ENCODE results near the gene EIF3F. TPM values are rescaled to one million over a fixed set of nuclear protein-coding genes. Genes with fewer than 3 reads are reported as not detected.

Gene EIF3F
- total and polyA plus RNA-seq, 4 donors: 110 to 277 (median 217) TPM

DNA sequence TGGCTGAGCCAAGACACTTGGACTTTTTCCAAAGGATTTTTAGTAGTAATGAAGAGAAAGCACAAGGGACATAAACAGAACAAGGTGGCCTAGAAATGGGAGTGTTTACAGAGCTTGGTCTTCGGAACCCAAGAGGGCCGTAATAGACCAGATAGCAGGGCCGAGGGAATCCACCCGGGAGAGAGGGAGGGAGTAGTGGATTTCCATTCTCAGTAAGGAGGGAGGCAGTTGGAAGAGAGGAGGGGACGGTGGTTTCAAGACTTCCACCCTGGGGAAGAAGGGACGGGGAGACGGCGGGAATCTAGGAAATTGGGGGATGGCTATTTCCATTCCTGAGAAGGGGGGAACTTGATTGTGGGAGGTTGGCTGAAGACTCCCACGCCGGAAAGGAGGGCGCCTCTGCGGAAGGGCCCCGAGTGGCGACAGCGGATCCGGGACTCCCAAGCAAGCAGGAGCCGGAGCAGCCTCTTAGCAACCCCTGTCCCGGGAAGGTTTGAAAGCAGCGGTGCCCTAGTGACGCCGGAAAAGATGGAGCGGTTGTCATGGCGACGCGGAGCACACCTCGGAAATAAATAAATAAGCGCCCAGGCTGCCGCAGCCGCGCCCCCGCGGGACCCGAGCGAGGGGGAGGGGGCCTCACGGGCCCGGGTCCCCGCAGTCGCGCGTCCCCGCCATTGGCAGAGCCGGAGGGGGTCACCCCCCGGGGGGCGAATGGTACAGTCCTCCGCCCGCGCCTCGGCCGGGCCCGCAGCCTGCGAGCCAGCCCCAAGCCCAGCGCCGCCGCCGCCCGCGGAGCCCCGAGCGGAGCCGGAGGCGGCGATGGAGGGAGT is 31.6 kb downstream of the EIF3F start:
- Histone ChIP-seq H3K36me3 (ENCODE audit: control insufficient read depth, insufficient read depth, low read length) (no peaks in the 10 kb centered on the region), H3K27me3 (ENCODE audit: control insufficient read depth, insufficient read depth, low read length) (no peaks in the 10 kb centered on the region), H3K9me3 (ENCODE audit: control insufficient read depth, insufficient read depth, low read length) (no peaks in the 10 kb centered on the region), H3K4me3 (ENCODE audit: low read depth, low read length) (peak overlapping the region; percentile 63), H3K27ac (ENCODE audit: low read depth, low read length) (peak overlapping the region; percentile 82), H3K4me1 (ENCODE audit: control insufficient read depth, insufficient read depth, low read length) (peaks cover 14% of the 10 kb centered on the region)
- under 1% methylated on average over 62 of the region's 62 CpGs for WGBS (ENCODE audit: insufficient coverage)
- DNase-seq (ENCODE audit: low read depth in 4 of 6, low spot score in 6 of 6): peak; percentile 72 to 96 (median 80)

DNA sequence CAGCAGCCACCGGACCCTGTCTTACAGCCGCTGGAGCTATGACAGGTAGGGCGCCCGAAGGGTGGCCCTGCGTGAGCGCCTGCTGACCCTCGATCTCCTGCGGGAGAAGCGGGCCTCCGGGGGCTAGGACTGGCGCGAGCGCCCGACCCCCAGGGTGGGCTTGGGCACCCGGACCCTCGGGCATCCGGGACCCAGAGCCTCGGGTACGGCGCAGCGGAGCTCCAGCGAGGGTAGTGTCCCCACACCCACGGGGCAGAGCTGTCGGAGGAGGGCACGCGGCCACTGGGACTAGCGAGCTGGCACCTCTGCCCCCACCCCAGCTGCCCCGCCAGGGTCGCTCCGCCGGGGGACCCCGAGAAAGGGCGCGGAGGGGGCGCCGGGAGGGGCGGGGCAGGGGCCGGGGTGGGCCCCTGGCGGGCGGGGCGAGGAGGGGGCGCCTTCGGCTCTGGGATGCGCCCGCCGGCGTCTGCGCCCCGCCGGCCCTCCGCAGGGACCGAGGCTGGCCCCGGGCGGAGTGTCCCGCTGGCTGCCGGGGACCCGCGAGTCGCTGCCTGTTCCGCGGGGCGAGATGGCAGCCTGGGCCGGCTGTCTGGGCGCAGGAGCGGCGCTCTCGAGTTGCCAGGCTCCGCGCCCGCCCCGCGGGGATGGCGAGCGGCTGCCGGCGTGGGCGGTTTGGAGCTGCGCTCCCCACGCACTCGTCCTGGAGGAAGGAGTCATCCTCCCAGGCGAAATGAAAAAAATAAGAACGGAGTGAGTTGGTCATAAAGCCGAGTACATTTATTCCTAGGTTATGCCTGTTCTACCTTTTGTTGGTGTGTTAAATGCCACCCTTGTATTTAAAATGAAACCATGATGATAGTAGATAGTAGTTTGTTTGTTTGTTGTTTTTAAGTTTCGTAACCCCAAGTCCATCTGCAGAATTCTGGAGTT is 32.4 kb downstream of the EIF3F start:
- DNase-seq (ENCODE audit: low read depth in 4 of 6, low spot score in 6 of 6): peak in 2 of 6 donors; percentile 43 to 58

DNA sequence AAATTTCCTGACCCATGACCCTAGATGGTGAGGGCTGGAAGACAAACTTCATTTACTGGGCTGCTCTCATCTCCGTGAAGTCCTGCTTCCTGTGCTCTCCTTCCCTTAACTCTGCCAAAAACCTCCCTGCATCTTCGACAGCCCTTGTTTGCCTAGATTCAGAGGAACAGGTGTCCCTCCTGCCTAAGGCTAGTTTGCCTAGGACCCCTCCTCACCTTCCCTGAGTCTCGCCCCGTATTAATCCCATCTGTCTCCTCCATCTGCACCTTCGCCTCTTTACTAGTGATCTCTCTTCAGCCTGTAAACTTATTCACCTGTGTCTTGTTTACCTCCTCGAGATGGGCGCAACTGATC is 33.1 kb downstream of the EIF3F start:
- DNase-seq (ENCODE audit: low read depth in 4 of 6, low spot score in 6 of 6): no peak
- no peaks in the 10 kb centered on the region for H3K27me3 ChIP-seq (ENCODE audit: control insufficient read depth, insufficient read depth, low read length)
- no peaks in the 10 kb centered on the region for H3K9me3 ChIP-seq (ENCODE audit: control insufficient read depth, insufficient read depth, low read length)
- WGBS (ENCODE audit: insufficient coverage): 40% methylated on average over 5 of the region's 7 CpGs
- H3K4me3 ChIP-seq (ENCODE audit: low read depth, low read length): peak overlapping the region; percentile 31
- H3K36me3 ChIP-seq (ENCODE audit: control insufficient read depth, insufficient read depth, low read length): no peaks in the 10 kb centered on the region
- peaks cover 14% of the 10 kb centered on the region for H3K4me1 ChIP-seq (ENCODE audit: control insufficient read depth, insufficient read depth, low read length)
- no peak overlapping the region for H3K27ac ChIP-seq (ENCODE audit: low read depth, low read length)

More for the DNA sequence above, 32.4 kb downstream of the EIF3F start:
- H3K36me3 ChIP-seq (ENCODE audit: control insufficient read depth, insufficient read depth, low read length): no peaks in the 10 kb centered on the region
- no peaks in the 10 kb centered on the region for H3K9me3 ChIP-seq (ENCODE audit: control insufficient read depth, insufficient read depth, low read length)
- peak overlapping the region; percentile 63 for H3K4me3 ChIP-seq (ENCODE audit: low read depth, low read length)
- H3K27ac ChIP-seq (ENCODE audit: low read depth, low read length): peak overlapping the region; percentile 82
- H3K27me3 ChIP-seq (ENCODE audit: control insufficient read depth, insufficient read depth, low read length): no peaks in the 10 kb centered on the region
- H3K4me1 ChIP-seq (ENCODE audit: control insufficient read depth, insufficient read depth, low read length): peaks cover 14% of the 10 kb centered on the region
- under 1% methylated on average over 78 of the region's 84 CpGs for WGBS (ENCODE audit: insufficient coverage)

DNA sequence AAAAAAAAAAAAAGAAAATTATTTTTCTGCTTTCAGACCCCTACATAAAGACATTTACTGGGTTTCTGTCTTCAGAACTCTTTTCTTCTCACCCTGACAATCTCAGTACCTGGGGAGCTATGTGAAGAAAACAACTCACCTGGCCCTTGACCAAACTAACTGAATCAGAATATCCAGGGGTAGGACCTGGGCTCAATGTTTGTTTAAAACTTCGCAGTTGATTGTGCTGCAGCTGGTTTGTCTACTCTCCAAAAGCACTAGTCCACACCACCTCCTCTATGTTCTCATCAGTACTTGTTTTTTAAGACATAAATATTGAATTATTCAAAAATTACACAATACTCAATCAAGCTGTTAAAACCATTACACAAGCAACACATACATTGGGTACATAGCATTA is 34.8 kb downstream of the EIF3F start:
- Histone ChIP-seq H3K36me3 (ENCODE audit: control insufficient read depth, insufficient read depth, low read length) (no peaks in the 10 kb centered on the region), H3K9me3 (ENCODE audit: control insufficient read depth, insufficient read depth, low read length) (no peaks in the 10 kb centered on the region), H3K27me3 (ENCODE audit: control insufficient read depth, insufficient read depth, low read length) (no peaks in the 10 kb centered on the region), H3K4me1 (ENCODE audit: control insufficient read depth, insufficient read depth, low read length) (peaks cover 14% of the 10 kb centered on the region), H3K27ac (ENCODE audit: low read depth, low read length) (no peak overlapping the region), H3K4me3 (ENCODE audit: low read depth, low read length) (no peak overlapping the region)
- DNase-seq (ENCODE audit: low read depth in 4 of 6, low spot score in 6 of 6): no peak
- WGBS (ENCODE audit: insufficient coverage): no CpG with 5 or more reads among the region's 1 CpG

DNA sequence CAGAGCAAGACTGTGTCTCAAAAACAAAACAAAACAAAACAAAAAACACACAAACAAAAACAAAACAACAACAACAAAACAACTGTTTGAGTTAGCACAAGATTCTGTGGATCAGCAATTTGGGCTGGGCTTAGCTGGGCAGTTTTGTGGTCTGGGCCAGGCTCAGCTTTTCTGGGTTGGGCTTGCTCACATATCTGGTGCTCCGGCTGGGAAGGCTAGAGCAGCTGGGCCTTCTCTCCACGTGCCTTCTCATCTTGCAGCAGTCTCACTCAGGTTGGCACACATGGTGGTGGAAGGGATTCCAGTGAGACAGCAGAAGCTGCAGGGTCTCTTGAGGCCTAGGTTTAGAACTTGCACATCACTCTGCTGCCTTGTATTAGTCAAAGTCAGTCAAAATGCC is 35.7 kb downstream of the EIF3F start:
- H3K4me3 ChIP-seq (ENCODE audit: low read depth, low read length): no peak overlapping the region
- no peak overlapping the region for H3K27ac ChIP-seq (ENCODE audit: low read depth, low read length)
- WGBS (ENCODE audit: insufficient coverage): 58% methylated on average over 2 of the region's 2 CpGs
- no peaks in the 10 kb centered on the region for H3K36me3 ChIP-seq (ENCODE audit: control insufficient read depth, insufficient read depth, low read length)
- H3K4me1 ChIP-seq (ENCODE audit: control insufficient read depth, insufficient read depth, low read length): peaks cover 14% of the 10 kb centered on the region
- no peak for DNase-seq (ENCODE audit: low read depth in 4 of 6, low spot score in 6 of 6)
- no peaks in the 10 kb centered on the region for H3K9me3 ChIP-seq (ENCODE audit: control insufficient read depth, insufficient read depth, low read length)
- no peaks in the 10 kb centered on the region for H3K27me3 ChIP-seq (ENCODE audit: control insufficient read depth, insufficient read depth, low read length)

DNA sequence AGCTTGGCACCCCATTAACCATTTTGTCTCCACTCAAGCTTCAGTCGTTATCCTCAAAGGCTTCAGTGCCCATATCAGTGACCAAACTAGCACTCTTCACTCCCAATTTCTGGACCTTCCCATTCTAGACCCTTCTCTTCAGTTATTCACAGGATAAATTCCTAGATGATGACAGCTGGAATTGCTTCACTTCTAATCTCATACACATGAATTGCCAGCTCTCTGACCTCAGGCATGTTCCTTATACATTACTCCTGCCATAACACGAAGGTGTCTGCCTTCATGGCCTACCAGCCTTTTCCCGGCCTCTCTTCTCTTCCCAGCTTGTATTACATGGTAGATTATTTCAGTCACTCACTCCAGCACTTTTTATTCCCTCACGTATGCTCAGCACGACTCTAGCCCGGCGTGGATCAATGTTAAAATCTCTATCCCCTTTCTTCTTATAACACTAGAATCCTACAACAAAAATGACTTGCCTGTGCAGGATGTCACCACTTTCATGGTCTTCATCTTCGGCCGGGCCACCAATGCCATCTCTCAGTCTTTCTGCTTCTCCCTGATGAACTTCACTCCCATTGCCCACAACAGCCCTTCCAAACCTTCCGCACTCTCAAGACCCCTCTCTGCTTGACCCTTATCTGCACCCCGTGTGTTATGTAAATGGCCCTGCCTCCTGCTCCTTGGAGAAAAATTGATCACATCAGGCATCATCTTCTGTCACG is 36.9 kb downstream of the EIF3F start:
- Histone ChIP-seq H3K27ac (ENCODE audit: low read depth, low read length) (no peak overlapping the region), H3K4me1 (ENCODE audit: control insufficient read depth, insufficient read depth, low read length) (peaks cover 5% of the 10 kb centered on the region), H3K36me3 (ENCODE audit: control insufficient read depth, insufficient read depth, low read length) (no peaks in the 10 kb centered on the region), H3K4me3 (ENCODE audit: low read depth, low read length) (no peak overlapping the region), H3K27me3 (ENCODE audit: control insufficient read depth, insufficient read depth, low read length) (no peaks in the 10 kb centered on the region), H3K9me3 (ENCODE audit: control insufficient read depth, insufficient read depth, low read length) (no peaks in the 10 kb centered on the region)
- WGBS (ENCODE audit: insufficient coverage): 88% methylated on average over 10 of the region's 12 CpGs
- no peak for DNase-seq (ENCODE audit: low read depth in 4 of 6, low spot score in 6 of 6)

DNA sequence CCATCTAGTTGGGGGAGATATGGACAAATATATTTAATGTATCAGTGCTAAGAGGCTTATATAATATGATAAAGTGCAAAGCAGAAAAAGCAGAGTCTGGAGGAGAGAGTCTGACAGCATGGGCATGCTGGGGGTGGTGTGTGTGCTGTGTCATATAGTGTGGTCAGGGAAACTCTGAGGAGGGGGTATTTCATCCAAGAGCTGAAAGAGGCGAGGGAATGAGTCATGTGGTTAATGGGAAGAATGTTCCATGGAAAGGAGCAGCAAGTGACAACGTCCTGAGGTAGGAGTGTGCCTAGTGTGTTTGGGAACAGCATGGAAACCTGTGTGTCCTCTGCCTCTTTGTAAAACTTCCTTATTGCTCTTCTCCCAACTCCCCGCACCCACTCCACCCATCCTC is 38.0 kb downstream of the EIF3F start:
- Histone ChIP-seq H3K36me3 (ENCODE audit: control insufficient read depth, insufficient read depth, low read length) (no peaks in the 10 kb centered on the region), H3K4me3 (ENCODE audit: low read depth, low read length) (no peak overlapping the region), H3K27me3 (ENCODE audit: control insufficient read depth, insufficient read depth, low read length) (no peaks in the 10 kb centered on the region), H3K27ac (ENCODE audit: low read depth, low read length) (no peak overlapping the region), H3K9me3 (ENCODE audit: control insufficient read depth, insufficient read depth, low read length) (no peaks in the 10 kb centered on the region), H3K4me1 (ENCODE audit: control insufficient read depth, insufficient read depth, low read length) (peaks cover 7% of the 10 kb centered on the region)
- DNase-seq (ENCODE audit: low read depth in 4 of 6, low spot score in 6 of 6): no peak
- WGBS (ENCODE audit: insufficient coverage): no CpG with 5 or more reads among the region's 3 CpGs

DNA sequence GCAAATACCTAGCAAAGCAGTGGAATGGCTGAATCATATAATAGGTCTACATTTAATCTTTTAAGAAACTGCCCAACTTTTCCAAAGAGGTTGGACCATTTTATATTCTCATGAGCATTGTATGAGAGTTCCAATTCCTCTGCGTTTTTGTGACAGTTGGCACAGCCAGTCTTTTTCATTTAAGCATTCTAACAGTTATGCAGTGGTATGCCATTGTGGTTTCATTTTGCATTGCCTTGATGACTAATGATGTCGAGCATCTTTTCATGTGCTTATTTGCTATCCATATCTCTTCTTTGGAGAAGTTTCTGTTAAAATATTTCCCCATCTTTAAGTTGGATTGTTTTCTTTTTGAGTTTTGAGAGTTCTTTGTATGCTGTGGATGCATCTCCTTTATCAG is 38.7 kb downstream of the EIF3F start:
- H3K9me3 ChIP-seq (ENCODE audit: control insufficient read depth, insufficient read depth, low read length): no peaks in the 10 kb centered on the region
- H3K27ac ChIP-seq (ENCODE audit: low read depth, low read length): no peak overlapping the region
- no peaks in the 10 kb centered on the region for H3K27me3 ChIP-seq (ENCODE audit: control insufficient read depth, insufficient read depth, low read length)
- no peak for DNase-seq (ENCODE audit: low read depth in 4 of 6, low spot score in 6 of 6)
- WGBS (ENCODE audit: insufficient coverage): no CpG with 5 or more reads among the region's 2 CpGs
- H3K36me3 ChIP-seq (ENCODE audit: control insufficient read depth, insufficient read depth, low read length): no peaks in the 10 kb centered on the region
- no peak overlapping the region for H3K4me3 ChIP-seq (ENCODE audit: low read depth, low read length)
- peaks cover 3% of the 10 kb centered on the region for H3K4me1 ChIP-seq (ENCODE audit: control insufficient read depth, insufficient read depth, low read length)

DNA sequence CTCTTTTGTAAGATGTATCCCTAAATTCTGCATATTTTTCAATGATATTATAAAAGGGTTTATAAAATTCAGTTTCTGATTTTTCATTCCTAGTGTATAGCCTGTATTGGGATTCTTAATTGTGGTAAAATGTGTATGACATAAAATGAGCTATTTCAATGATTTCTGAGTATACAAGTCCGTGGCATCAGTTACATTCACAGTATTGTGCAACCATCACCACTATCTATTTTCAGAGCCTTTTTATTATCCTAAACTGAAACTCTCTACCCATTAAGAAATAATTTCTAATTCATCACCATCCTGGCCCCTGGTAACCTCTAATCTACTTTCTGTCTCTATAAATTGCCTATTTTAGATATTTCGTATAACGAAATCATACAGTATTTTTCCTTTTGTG is 39.8 kb downstream of the EIF3F start:
- no CpG with 5 or more reads among the region's 3 CpGs for WGBS (ENCODE audit: insufficient coverage)

More for the DNA sequence above, 39.8 kb downstream of the EIF3F start:
- Histone ChIP-seq H3K4me1 (ENCODE audit: control insufficient read depth, insufficient read depth, low read length) (peaks cover 3% of the 10 kb centered on the region), H3K27ac (ENCODE audit: low read depth, low read length) (no peak overlapping the region), H3K27me3 (ENCODE audit: control insufficient read depth, insufficient read depth, low read length) (no peaks in the 10 kb centered on the region), H3K4me3 (ENCODE audit: low read depth, low read length) (no peak overlapping the region), H3K9me3 (ENCODE audit: control insufficient read depth, insufficient read depth, low read length) (no peaks in the 10 kb centered on the region), H3K36me3 (ENCODE audit: control insufficient read depth, insufficient read depth, low read length) (peaks cover 4% of the 10 kb centered on the region)
- DNase-seq (ENCODE audit: low read depth in 4 of 6, low spot score in 6 of 6): no peak
